Liver (tissue), 9 donors: ENCODE measurements around the gene ATXN1. TPM values are rescaled to one million over a fixed set of nuclear protein-coding genes. Genes with fewer than 3 reads are reported as not detected.

Source experiments
- DNase-seq: peaks from one replicate; pipeline ENCODE4 v3.0.0-alpha.2; 2017; ENCODE audit warnings: low spot score
- H3K27ac ChIP-seq, 2 donors: one replicate each; pipeline ENCODE4 v1.7.0; 2013; ENCODE audit warnings: inconsistent platforms in 2 of 2, low read length in 2 of 2, control low read depth in 1 of 2, low read depth in 1 of 2, mild to moderate bottlenecking in 1 of 2
- H3K27me3 ChIP-seq, 4 donors: one replicate each; pipeline versions ENCODE4 v1.6.1 to v1.7.0; 2013; ENCODE audit warnings: low read length in 3 of 4, inconsistent platforms in 1 of 4, mild to moderate bottlenecking in 1 of 4, moderate library complexity in 1 of 4; ENCODE audit not compliant: control insufficient read depth in 4 of 4, insufficient read depth in 4 of 4
- H3K36me3 ChIP-seq, 4 donors: one replicate each; pipeline versions ENCODE4 v1.6.1 to v1.7.0; 2013; ENCODE audit warnings: low read length in 3 of 4, mild to moderate bottlenecking in 3 of 4, low read depth in 1 of 4, moderate library complexity in 1 of 4; ENCODE audit not compliant: control insufficient read depth in 4 of 4, insufficient read depth in 3 of 4
- H3K4me1 ChIP-seq, 4 donors: one replicate each; pipeline versions ENCODE4 v1.6.1 to v1.7.0; 2013; ENCODE audit warnings: low read length in 3 of 4, mild to moderate bottlenecking in 3 of 4, moderate library complexity in 1 of 4; ENCODE audit not compliant: control insufficient read depth in 4 of 4, insufficient read depth in 4 of 4
- H3K4me3 ChIP-seq, 3 donors: one replicate each; pipeline versions ENCODE4 v1.6.1 to v1.7.0; 2013; ENCODE audit warnings: low read length in 3 of 3, control low read depth in 1 of 3, low read depth in 1 of 3, mild to moderate bottlenecking in 1 of 3
- H3K9ac ChIP-seq, 2 donors: one replicate each; pipeline ENCODE4 v1.7.0; 2013; ENCODE audit warnings: low read length in 2 of 2, mild to moderate bottlenecking in 2 of 2, moderate library complexity in 2 of 2, control low read depth in 1 of 2, low read depth in 1 of 2
- H3K9me3 ChIP-seq, 4 donors: one replicate each; pipeline versions ENCODE4 v1.6.1 to v1.7.0; 2013; ENCODE audit warnings: low read length in 3 of 4; ENCODE audit not compliant: control insufficient read depth in 4 of 4
- EGR1 ChIP-seq, 2 donors: IDR thresholded peaks; 2 replicates each; pipeline ENCODE4 v1.6.1; 2016 to 2018; ENCODE audit warnings: antibody characterized with exemption in 2 of 2, low read depth in 2 of 2
- FOXA1 ChIP-seq: IDR thresholded peaks from 2 replicates; pipeline ENCODE4 v1.6.1; 2016; ENCODE audit warnings: antibody characterized with exemption
- GABPA ChIP-seq, 2 donors: IDR thresholded peaks in 1 of 2; conservative IDR thresholded peaks in 1 of 2; 2 replicates each; pipeline ENCODE4 v1.6.1; 2016; ENCODE audit warnings: antibody characterized with exemption in 2 of 2, mild to moderate bottlenecking in 1 of 2, moderate library complexity in 1 of 2
- JUND ChIP-seq, 2 donors: IDR thresholded peaks; 2 replicates each; pipeline ENCODE4 v1.6.1; 2016; ENCODE audit warnings: antibody characterized with exemption in 2 of 2
- RAD21 ChIP-seq, 2 donors: IDR thresholded peaks; 2 replicates each; pipeline ENCODE4 v1.6.1; 2016; ENCODE audit warnings: antibody characterized with exemption in 2 of 2, mild to moderate bottlenecking in 2 of 2
- RXRA ChIP-seq, 2 donors: IDR thresholded peaks; 2 replicates each; pipeline ENCODE4 v1.6.1; 2017 to 2018; ENCODE audit warnings: antibody characterized with exemption in 2 of 2, mild to moderate bottlenecking in 1 of 2
- YY1 ChIP-seq: IDR thresholded peaks from 2 replicates; pipeline ENCODE4 v1.6.1; 2016; ENCODE audit warnings: antibody characterized with exemption, mild to moderate bottlenecking
- WGBS: extraction: QIAGEN DNeasy Blood & Tissue Kit; methylation state at CpG from one replicate; pipeline ENCODE4 v1.1.7; 2013; 5-methylcytosine and 5-hydroxymethylcytosine counted together
- polyA plus RNA-seq, 2 donors: library from polyadenylated mRNA; stranded (reverse) in 1 of 2; unstranded in 1 of 2; fragments of 200-250 nt in 1 of 2; fragments of >200 nt in 1 of 2; fragmentation: Nextera tagmentation in 1 of 2; extraction: Ambion mirVana in 1 of 2; gene quantifications; one replicate each; pipeline versions ENCODE4 v1.2.1 to v1.2.3, GENCODE V29; 2013 to 2015
- total RNA-seq, 2 donors: library from RNA; depleted of rRNA; stranded (reverse); fragments of >200 nt; gene quantifications; one replicate each; pipeline ENCODE4 v1.2.3, GENCODE V29; 2014
- TF ChIP-seq, protein P1 (sequence below): IDR thresholded peaks from 2 replicates; pipeline ENCODE4 v1.6.1; 2016; ENCODE audit warnings: antibody characterized with exemption
- TF ChIP-seq, protein P2 (sequence below): IDR thresholded peaks from 2 replicates; pipeline ENCODE4 v1.6.1; 2016; ENCODE audit warnings: antibody characterized with exemption
- TF ChIP-seq, protein P3 (sequence below): IDR thresholded peaks from 2 replicates; pipeline ENCODE4 v1.6.1; 2016; ENCODE audit warnings: antibody characterized with exemption, mild to moderate bottlenecking
- TF ChIP-seq, protein P4 (sequence below): fragments of 150-350 bp; IDR thresholded peaks from 2 replicates; pipeline ENCODE4 v1.5.1; 2017; ENCODE audit warnings: improper control_type of control experiment, low read depth, low read length; ENCODE audit not compliant: missing input control
- donor health status: healthy.
- donor health status: healthy.
- donor health status: healthy.
- donor health status: healthy.
- donor health status: healthy.

ATXN1 gene
- total and polyA plus RNA-seq, 4 donors: 4.3 to 29.7 (median 8.2) TPM

DNA sequence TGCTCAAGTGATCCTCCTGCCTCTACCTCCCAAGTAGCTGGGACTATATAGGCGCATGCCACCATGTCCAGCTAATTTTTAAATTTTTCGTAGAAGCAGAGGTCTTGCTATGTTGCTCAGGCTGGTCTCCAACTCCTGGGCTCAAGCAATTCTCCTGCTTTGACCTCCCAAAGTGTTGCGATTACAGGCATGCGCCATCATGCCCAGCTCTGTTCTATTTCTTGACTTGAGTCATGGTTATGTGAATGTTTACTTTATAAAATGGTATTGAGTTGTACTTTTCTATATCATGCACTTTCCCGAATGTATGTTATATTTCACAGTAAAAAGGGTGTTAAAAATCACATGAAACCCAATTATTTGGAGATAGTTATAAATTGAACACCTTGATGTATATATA, 17.3 kb upstream of the ATXN1 start (continued):
- TF ChIP-seq RXRA (IDR thresholded peaks at IDR 0.05) (no peak), JUND (IDR thresholded peaks at IDR 0.05) (no peak)

DNA sequence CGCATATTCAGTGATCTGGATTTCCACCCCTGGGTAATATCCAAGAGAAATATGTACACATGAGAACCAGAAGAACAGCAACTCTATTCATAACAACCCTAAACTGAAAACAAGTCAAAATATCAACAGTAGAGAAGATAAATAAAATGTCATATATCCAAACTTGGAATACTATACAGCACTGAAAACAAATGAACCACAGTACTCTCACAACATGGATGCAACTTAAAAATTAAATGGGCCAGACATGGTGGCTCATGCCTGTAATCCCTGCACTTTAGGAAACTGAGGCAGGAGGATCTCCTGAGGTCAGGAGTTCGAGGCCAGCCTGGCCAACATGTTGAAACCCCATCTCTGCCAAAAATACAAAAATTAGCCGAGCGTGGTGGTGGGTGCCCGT, 16.5 kb upstream of the ATXN1 start:
- Histone ChIP-seq H3K36me3 (no peaks in the 10 kb centered on the region), H3K9me3 (no peaks in the 10 kb centered on the region)

More for the DNA sequence above, 16.5 kb upstream of the ATXN1 start:
- TF ChIP-seq FOXA1 (no peak), YY1 (no peak), JUND (IDR thresholded peaks at IDR 0.05) (no peak), RAD21 (IDR thresholded peaks at IDR 0.05) (no peak), EGR1 (IDR thresholded peaks at IDR 0.05; ENCODE audit: low read depth in 2 of 2) (no peak), GABPA (IDR thresholded peaks at IDR 0.05 in 1 of 2, conservative IDR thresholded peaks at IDR 0.05 in 1 of 2) (no peak)
- TF ChIP-seq, protein P1, sequence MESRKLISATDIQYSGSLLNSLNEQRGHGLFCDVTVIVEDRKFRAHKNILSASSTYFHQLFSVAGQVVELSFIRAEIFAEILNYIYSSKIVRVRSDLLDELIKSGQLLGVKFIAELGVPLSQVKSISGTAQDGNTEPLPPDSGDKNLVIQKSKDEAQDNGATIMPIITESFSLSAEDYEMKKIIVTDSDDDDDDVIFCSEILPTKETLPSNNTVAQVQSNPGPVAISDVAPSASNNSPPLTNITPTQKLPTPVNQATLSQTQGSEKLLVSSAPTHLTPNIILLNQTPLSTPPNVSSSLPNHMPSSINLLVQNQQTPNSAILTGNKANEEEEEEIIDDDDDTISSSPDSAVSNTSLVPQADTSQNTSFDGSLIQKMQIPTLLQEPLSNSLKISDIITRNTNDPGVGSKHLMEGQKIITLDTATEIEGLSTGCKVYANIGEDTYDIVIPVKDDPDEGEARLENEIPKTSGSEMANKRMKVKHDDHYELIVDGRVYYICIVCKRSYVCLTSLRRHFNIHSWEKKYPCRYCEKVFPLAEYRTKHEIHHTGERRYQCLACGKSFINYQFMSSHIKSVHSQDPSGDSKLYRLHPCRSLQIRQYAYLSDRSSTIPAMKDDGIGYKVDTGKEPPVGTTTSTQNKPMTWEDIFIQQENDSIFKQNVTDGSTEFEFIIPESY: no peak
- TF ChIP-seq, protein P2, sequence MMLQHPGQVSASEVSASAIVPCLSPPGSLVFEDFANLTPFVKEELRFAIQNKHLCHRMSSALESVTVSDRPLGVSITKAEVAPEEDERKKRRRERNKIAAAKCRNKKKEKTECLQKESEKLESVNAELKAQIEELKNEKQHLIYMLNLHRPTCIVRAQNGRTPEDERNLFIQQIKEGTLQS: no peak
- TF ChIP-seq, protein P3, sequence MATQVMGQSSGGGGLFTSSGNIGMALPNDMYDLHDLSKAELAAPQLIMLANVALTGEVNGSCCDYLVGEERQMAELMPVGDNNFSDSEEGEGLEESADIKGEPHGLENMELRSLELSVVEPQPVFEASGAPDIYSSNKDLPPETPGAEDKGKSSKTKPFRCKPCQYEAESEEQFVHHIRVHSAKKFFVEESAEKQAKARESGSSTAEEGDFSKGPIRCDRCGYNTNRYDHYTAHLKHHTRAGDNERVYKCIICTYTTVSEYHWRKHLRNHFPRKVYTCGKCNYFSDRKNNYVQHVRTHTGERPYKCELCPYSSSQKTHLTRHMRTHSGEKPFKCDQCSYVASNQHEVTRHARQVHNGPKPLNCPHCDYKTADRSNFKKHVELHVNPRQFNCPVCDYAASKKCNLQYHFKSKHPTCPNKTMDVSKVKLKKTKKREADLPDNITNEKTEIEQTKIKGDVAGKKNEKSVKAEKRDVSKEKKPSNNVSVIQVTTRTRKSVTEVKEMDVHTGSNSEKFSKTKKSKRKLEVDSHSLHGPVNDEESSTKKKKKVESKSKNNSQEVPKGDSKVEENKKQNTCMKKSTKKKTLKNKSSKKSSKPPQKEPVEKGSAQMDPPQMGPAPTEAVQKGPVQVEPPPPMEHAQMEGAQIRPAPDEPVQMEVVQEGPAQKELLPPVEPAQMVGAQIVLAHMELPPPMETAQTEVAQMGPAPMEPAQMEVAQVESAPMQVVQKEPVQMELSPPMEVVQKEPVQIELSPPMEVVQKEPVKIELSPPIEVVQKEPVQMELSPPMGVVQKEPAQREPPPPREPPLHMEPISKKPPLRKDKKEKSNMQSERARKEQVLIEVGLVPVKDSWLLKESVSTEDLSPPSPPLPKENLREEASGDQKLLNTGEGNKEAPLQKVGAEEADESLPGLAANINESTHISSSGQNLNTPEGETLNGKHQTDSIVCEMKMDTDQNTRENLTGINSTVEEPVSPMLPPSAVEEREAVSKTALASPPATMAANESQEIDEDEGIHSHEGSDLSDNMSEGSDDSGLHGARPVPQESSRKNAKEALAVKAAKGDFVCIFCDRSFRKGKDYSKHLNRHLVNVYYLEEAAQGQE: no peak
- TF ChIP-seq, protein P4, sequence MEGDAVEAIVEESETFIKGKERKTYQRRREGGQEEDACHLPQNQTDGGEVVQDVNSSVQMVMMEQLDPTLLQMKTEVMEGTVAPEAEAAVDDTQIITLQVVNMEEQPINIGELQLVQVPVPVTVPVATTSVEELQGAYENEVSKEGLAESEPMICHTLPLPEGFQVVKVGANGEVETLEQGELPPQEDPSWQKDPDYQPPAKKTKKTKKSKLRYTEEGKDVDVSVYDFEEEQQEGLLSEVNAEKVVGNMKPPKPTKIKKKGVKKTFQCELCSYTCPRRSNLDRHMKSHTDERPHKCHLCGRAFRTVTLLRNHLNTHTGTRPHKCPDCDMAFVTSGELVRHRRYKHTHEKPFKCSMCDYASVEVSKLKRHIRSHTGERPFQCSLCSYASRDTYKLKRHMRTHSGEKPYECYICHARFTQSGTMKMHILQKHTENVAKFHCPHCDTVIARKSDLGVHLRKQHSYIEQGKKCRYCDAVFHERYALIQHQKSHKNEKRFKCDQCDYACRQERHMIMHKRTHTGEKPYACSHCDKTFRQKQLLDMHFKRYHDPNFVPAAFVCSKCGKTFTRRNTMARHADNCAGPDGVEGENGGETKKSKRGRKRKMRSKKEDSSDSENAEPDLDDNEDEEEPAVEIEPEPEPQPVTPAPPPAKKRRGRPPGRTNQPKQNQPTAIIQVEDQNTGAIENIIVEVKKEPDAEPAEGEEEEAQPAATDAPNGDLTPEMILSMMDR: no peak
- no peak overlapping the region for H3K9ac ChIP-seq
- no peak for DNase-seq
- no peak overlapping the region for H3K27ac ChIP-seq
- H3K27me3 ChIP-seq: no peaks in the 10 kb centered on the region
- WGBS: 95% methylated on average over 5 of the region's 5 CpGs
- H3K4me1 ChIP-seq: peaks cover 0 to 4% (median 3%) of the 10 kb centered on the region in 4 donors
- no peak overlapping the region for H3K4me3 ChIP-seq
